ENCODE measurements around the gene TBC1D10A.
A peak's percentile ranks its signal among the peaks of the same experiment; 100 is the strongest.

DNA sequence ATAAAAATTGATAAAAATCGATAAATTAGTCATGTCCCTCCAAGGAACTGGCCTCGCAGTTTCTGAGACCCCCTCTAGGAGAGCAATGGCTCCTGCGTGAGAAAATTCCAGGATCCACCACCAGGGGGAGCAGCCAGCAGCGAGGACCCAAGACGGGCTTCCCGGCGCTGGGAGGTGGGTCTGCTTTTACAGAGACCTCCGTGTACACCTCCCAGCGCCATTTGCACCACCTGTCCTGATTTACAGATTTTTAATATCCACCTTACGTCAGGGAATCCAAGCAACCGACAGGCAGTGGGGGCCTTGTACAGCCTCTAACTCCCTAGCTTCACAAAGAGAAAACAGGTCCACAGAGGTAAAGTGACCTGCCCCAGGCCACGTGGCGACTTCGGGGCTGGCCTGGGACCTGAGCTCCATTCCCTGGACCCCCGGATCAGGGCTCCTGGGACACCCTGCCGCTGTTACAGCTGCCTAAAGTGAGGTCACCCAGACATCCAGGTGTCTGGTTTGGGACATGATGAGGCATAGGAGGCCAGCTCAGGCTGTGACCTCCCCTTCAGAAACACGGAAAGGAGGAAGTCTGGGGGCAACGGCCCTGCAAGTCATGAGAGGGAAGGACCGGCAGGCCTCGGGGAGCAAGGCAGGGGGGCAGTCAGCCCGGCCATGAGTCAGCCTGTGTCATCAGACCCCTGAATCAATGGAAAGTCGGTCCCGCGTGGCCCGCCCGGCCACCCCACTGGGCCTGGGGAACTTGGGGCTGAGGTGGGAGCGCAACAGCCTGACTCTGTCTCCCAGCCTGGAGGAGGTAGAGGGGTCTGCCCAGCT is 63.6 kb downstream of the TBC1D10A start:
- TF ChIP-seq, protein P1, sequence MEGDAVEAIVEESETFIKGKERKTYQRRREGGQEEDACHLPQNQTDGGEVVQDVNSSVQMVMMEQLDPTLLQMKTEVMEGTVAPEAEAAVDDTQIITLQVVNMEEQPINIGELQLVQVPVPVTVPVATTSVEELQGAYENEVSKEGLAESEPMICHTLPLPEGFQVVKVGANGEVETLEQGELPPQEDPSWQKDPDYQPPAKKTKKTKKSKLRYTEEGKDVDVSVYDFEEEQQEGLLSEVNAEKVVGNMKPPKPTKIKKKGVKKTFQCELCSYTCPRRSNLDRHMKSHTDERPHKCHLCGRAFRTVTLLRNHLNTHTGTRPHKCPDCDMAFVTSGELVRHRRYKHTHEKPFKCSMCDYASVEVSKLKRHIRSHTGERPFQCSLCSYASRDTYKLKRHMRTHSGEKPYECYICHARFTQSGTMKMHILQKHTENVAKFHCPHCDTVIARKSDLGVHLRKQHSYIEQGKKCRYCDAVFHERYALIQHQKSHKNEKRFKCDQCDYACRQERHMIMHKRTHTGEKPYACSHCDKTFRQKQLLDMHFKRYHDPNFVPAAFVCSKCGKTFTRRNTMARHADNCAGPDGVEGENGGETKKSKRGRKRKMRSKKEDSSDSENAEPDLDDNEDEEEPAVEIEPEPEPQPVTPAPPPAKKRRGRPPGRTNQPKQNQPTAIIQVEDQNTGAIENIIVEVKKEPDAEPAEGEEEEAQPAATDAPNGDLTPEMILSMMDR (IDR thresholded peaks at IDR 0.05) = peak; percentile 99
- no peak for TF ChIP-seq ZFX (IDR thresholded peaks at IDR 0.05; ENCODE audit: borderline replicate concordance)

All from 22Rv1 (cell line).